ENCODE data around the gene GABBR2.

GABBR2 gene

GRCh38 chr9:98367371-98367900, 341.3 kb downstream of the GABBR2 start:
- H3K4me1 ChIP-seq (ENCODE audit: control insufficient read depth, insufficient read depth, low read length) = no peaks in the 10 kb centered on the region
- no peak overlapping the region for H3K27ac ChIP-seq (ENCODE audit: low read depth, low read length)
- no peak overlapping the region for H3K9ac ChIP-seq (ENCODE audit: low read depth, low read length)
- peaks cover 16% of the 10 kb centered on the region for H3K9me3 ChIP-seq (ENCODE audit: control insufficient read depth, insufficient read depth, low read length)
- no peaks in the 10 kb centered on the region for H3K27me3 ChIP-seq (ENCODE audit: control insufficient read depth, insufficient read depth, low read length)
- no peak overlapping the region for H3K4me3 ChIP-seq (ENCODE audit: low read depth, low read length)
- H3K36me3 ChIP-seq (ENCODE audit: control insufficient read depth, insufficient read depth, low read length) = no peaks in the 10 kb centered on the region

GRCh38 chr9:98365781-98366180, 343.0 kb downstream of the GABBR2 start:
- Histone ChIP-seq H3K4me1 (ENCODE audit: control insufficient read depth, insufficient read depth, low read length) (no peaks in the 10 kb centered on the region), H3K9me3 (ENCODE audit: control insufficient read depth, insufficient read depth, low read length) (peaks cover 16% of the 10 kb centered on the region), H3K27me3 (ENCODE audit: control insufficient read depth, insufficient read depth, low read length) (no peaks in the 10 kb centered on the region), H3K9ac (ENCODE audit: low read depth, low read length) (no peak overlapping the region), H3K4me3 (ENCODE audit: low read depth, low read length) (no peak overlapping the region), H3K36me3 (ENCODE audit: control insufficient read depth, insufficient read depth, low read length) (no peaks in the 10 kb centered on the region), H3K27ac (ENCODE audit: low read depth, low read length) (no peak overlapping the region)

- Histone ChIP-seq H3K4me1 (ENCODE audit: control insufficient read depth, insufficient read depth, low read length) (no peaks in the 10 kb centered on the region), H3K9me3 (ENCODE audit: control insufficient read depth, insufficient read depth, low read length) (peaks cover 16% of the 10 kb centered on the region), H3K27ac (ENCODE audit: low read depth, low read length) (no peak overlapping the region), H3K4me3 (ENCODE audit: low read depth, low read length) (no peak overlapping the region), H3K36me3 (ENCODE audit: control insufficient read depth, insufficient read depth, low read length) (no peaks in the 10 kb centered on the region), H3K9ac (ENCODE audit: low read depth, low read length) (no peak overlapping the region), H3K27me3 (ENCODE audit: control insufficient read depth, insufficient read depth, low read length) (no peaks in the 10 kb centered on the region)
Measured at GRCh38 chr9:98365227-98365669, 343.5 kb downstream of the GABBR2 start.

- H3K4me1 ChIP-seq (ENCODE audit: control insufficient read depth, insufficient read depth, low read length) = no peaks in the 10 kb centered on the region
- H3K27ac ChIP-seq (ENCODE audit: low read depth, low read length) = no peak overlapping the region
- no peak overlapping the region for H3K9ac ChIP-seq (ENCODE audit: low read depth, low read length)
- no peak overlapping the region for H3K4me3 ChIP-seq (ENCODE audit: low read depth, low read length)
- H3K27me3 ChIP-seq (ENCODE audit: control insufficient read depth, insufficient read depth, low read length) = no peaks in the 10 kb centered on the region
- H3K36me3 ChIP-seq (ENCODE audit: control insufficient read depth, insufficient read depth, low read length) = no peaks in the 10 kb centered on the region
- peaks cover 16% of the 10 kb centered on the region for H3K9me3 ChIP-seq (ENCODE audit: control insufficient read depth, insufficient read depth, low read length)
Measured at GRCh38 chr9:98364086-98364485, 344.6 kb downstream of the GABBR2 start.

- Histone ChIP-seq H3K4me3 (ENCODE audit: low read depth, low read length) (no peak overlapping the region), H3K36me3 (ENCODE audit: control insufficient read depth, insufficient read depth, low read length) (no peaks in the 10 kb centered on the region), H3K27me3 (ENCODE audit: control insufficient read depth, insufficient read depth, low read length) (no peaks in the 10 kb centered on the region), H3K4me1 (ENCODE audit: control insufficient read depth, insufficient read depth, low read length) (no peaks in the 10 kb centered on the region), H3K9ac (ENCODE audit: low read depth, low read length) (no peak overlapping the region), H3K9me3 (ENCODE audit: control insufficient read depth, insufficient read depth, low read length) (peaks cover 16% of the 10 kb centered on the region), H3K27ac (ENCODE audit: low read depth, low read length) (no peak overlapping the region)
Measured at GRCh38 chr9:98363644-98364043, 345.1 kb downstream of the GABBR2 start.

GRCh38 chr9:98362624-98363252, 346.0 kb downstream of the GABBR2 start:
- Histone ChIP-seq H3K27me3 (ENCODE audit: control insufficient read depth, insufficient read depth, low read length) (no peaks in the 10 kb centered on the region), H3K9me3 (ENCODE audit: control insufficient read depth, insufficient read depth, low read length) (peaks cover 16% of the 10 kb centered on the region), H3K27ac (ENCODE audit: low read depth, low read length) (no peak overlapping the region), H3K4me3 (ENCODE audit: low read depth, low read length) (no peak overlapping the region), H3K9ac (ENCODE audit: low read depth, low read length) (no peak overlapping the region), H3K4me1 (ENCODE audit: control insufficient read depth, insufficient read depth, low read length) (no peaks in the 10 kb centered on the region), H3K36me3 (ENCODE audit: control insufficient read depth, insufficient read depth, low read length) (no peaks in the 10 kb centered on the region)

- Histone ChIP-seq H3K4me3 (ENCODE audit: low read depth, low read length) (no peak overlapping the region), H3K27me3 (ENCODE audit: control insufficient read depth, insufficient read depth, low read length) (no peaks in the 10 kb centered on the region), H3K9me3 (ENCODE audit: control insufficient read depth, insufficient read depth, low read length) (peaks cover 16% of the 10 kb centered on the region), H3K4me1 (ENCODE audit: control insufficient read depth, insufficient read depth, low read length) (no peaks in the 10 kb centered on the region), H3K9ac (ENCODE audit: low read depth, low read length) (no peak overlapping the region), H3K27ac (ENCODE audit: low read depth, low read length) (no peak overlapping the region), H3K36me3 (ENCODE audit: control insufficient read depth, insufficient read depth, low read length) (no peaks in the 10 kb centered on the region)
Measured at GRCh38 chr9:98361645-98362044, 347.1 kb downstream of the GABBR2 start.

GRCh38 chr9:98360176-98360708, 348.5 kb downstream of the GABBR2 start:
- Histone ChIP-seq H3K27ac (ENCODE audit: low read depth, low read length) (no peak overlapping the region), H3K36me3 (ENCODE audit: control insufficient read depth, insufficient read depth, low read length) (no peaks in the 10 kb centered on the region), H3K9me3 (ENCODE audit: control insufficient read depth, insufficient read depth, low read length) (peaks cover 6% of the 10 kb centered on the region), H3K4me1 (ENCODE audit: control insufficient read depth, insufficient read depth, low read length) (no peaks in the 10 kb centered on the region), H3K9ac (ENCODE audit: low read depth, low read length) (no peak overlapping the region), H3K4me3 (ENCODE audit: low read depth, low read length) (no peak overlapping the region), H3K27me3 (ENCODE audit: control insufficient read depth, insufficient read depth, low read length) (no peaks in the 10 kb centered on the region)

GRCh38 chr9:98359569-98359968, 349.2 kb downstream of the GABBR2 start:
- H3K4me3 ChIP-seq (ENCODE audit: low read depth, low read length) = no peak overlapping the region
- no peak overlapping the region for H3K9ac ChIP-seq (ENCODE audit: low read depth, low read length)
- no peaks in the 10 kb centered on the region for H3K36me3 ChIP-seq (ENCODE audit: control insufficient read depth, insufficient read depth, low read length)
- H3K9me3 ChIP-seq (ENCODE audit: control insufficient read depth, insufficient read depth, low read length) = no peaks in the 10 kb centered on the region
- no peaks in the 10 kb centered on the region for H3K4me1 ChIP-seq (ENCODE audit: control insufficient read depth, insufficient read depth, low read length)
- no peak overlapping the region for H3K27ac ChIP-seq (ENCODE audit: low read depth, low read length)
- no peaks in the 10 kb centered on the region for H3K27me3 ChIP-seq (ENCODE audit: control insufficient read depth, insufficient read depth, low read length)

GRCh38 chr9:98357921-98358535, 350.7 kb downstream of the GABBR2 start:
- Histone ChIP-seq H3K9ac (ENCODE audit: low read depth, low read length) (no peak overlapping the region), H3K27ac (ENCODE audit: low read depth, low read length) (no peak overlapping the region), H3K4me3 (ENCODE audit: low read depth, low read length) (no peak overlapping the region), H3K27me3 (ENCODE audit: control insufficient read depth, insufficient read depth, low read length) (no peaks in the 10 kb centered on the region), H3K4me1 (ENCODE audit: control insufficient read depth, insufficient read depth, low read length) (no peaks in the 10 kb centered on the region), H3K9me3 (ENCODE audit: control insufficient read depth, insufficient read depth, low read length) (no peaks in the 10 kb centered on the region), H3K36me3 (ENCODE audit: control insufficient read depth, insufficient read depth, low read length) (no peaks in the 10 kb centered on the region)

- Histone ChIP-seq H3K27ac (ENCODE audit: low read depth, low read length) (no peak overlapping the region), H3K9ac (ENCODE audit: low read depth, low read length) (no peak overlapping the region), H3K36me3 (ENCODE audit: control insufficient read depth, insufficient read depth, low read length) (no peaks in the 10 kb centered on the region), H3K4me1 (ENCODE audit: control insufficient read depth, insufficient read depth, low read length) (no peaks in the 10 kb centered on the region), H3K9me3 (ENCODE audit: control insufficient read depth, insufficient read depth, low read length) (no peaks in the 10 kb centered on the region), H3K4me3 (ENCODE audit: low read depth, low read length) (no peak overlapping the region), H3K27me3 (ENCODE audit: control insufficient read depth, insufficient read depth, low read length) (no peaks in the 10 kb centered on the region)
Measured at GRCh38 chr9:98356953-98357690, 351.6 kb downstream of the GABBR2 start.

Data from HUES48 (cell line).